ENCODE measurements around the gene ENOX1. TPM values are rescaled to one million over a fixed set of nuclear protein-coding genes. Genes with fewer than 3 reads are reported as not detected.

The ENOX1 gene
- total and polyA plus RNA-seq, 4 donors = 0.33 to 7.7 (median 1.1) TPM

DNA sequence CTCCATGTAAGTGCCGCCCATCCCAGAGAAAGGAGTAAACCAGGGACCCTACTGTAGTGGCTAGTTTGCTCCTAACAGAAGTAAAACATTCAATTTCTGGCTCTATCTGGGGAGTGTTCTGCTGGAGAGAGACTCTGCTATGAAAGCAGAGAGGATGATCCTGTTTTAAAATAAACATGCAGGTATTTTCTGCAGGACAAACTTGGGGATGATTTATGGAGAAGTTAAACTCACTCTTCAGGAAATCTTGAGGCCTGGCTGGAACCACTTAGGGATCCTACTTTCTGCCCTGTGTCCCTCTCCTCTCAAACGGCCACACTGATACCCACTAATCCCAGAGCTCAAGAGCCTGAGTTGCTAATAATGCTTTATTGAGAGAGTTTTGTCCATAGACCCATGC lies 482.3 kb downstream of the ENOX1 start:
- Histone ChIP-seq H3K9ac (ENCODE audit: insufficient read depth in 1 of 2, low read length in 2 of 2) (no peak overlapping the region), H3K4me3 (no peak overlapping the region), H3K27me3 (ENCODE audit: control insufficient read depth in 3 of 3, insufficient read depth in 3 of 3, low read length in 2 of 3) (no peaks in the 10 kb centered on the region), H3K9me3 (ENCODE audit: control insufficient read depth in 4 of 4, insufficient read depth in 3 of 4, low read length in 3 of 4) (no peaks in the 10 kb centered on the region), H3K4me1 (ENCODE audit: control insufficient read depth in 5 of 5, insufficient read depth in 5 of 5, low read length in 5 of 5) (peaks cover 0 to 24% (median 5%) of the 10 kb centered on the region in 5 donors), H3K27ac (ENCODE audit: low read depth in 1 of 2, low read length in 1 of 2) (no peak overlapping the region), H3K36me3 (ENCODE audit: control insufficient read depth in 4 of 4, insufficient read depth in 4 of 4, low read length in 4 of 4) (no peaks in the 10 kb centered on the region)
- ATAC-seq (ENCODE audit: insufficient read depth, low FRiP score) (no peak), DNase-seq (no peak)
- TF ChIP-seq, protein P1, sequence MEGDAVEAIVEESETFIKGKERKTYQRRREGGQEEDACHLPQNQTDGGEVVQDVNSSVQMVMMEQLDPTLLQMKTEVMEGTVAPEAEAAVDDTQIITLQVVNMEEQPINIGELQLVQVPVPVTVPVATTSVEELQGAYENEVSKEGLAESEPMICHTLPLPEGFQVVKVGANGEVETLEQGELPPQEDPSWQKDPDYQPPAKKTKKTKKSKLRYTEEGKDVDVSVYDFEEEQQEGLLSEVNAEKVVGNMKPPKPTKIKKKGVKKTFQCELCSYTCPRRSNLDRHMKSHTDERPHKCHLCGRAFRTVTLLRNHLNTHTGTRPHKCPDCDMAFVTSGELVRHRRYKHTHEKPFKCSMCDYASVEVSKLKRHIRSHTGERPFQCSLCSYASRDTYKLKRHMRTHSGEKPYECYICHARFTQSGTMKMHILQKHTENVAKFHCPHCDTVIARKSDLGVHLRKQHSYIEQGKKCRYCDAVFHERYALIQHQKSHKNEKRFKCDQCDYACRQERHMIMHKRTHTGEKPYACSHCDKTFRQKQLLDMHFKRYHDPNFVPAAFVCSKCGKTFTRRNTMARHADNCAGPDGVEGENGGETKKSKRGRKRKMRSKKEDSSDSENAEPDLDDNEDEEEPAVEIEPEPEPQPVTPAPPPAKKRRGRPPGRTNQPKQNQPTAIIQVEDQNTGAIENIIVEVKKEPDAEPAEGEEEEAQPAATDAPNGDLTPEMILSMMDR (IDR thresholded peaks at IDR 0.05; ENCODE audit: control extremely low read depth, extremely low read depth) = no peak
- 84 to 97% methylated on average over 2 of the region's 2 CpGs for WGBS, 2 donors

GRCh38 chr13:43303033-43303729 lies 483.6 kb downstream of the ENOX1 start:
- no peaks in the 10 kb centered on the region for H3K36me3 ChIP-seq (ENCODE audit: control insufficient read depth in 4 of 4, insufficient read depth in 4 of 4, low read length in 4 of 4)
- TF ChIP-seq, protein P1 (IDR thresholded peaks at IDR 0.05; ENCODE audit: control extremely low read depth, extremely low read depth) = no peak
- H3K9me3 ChIP-seq (ENCODE audit: control insufficient read depth in 4 of 4, insufficient read depth in 3 of 4, low read length in 3 of 4) = no peaks in the 10 kb centered on the region
- ATAC-seq (ENCODE audit: insufficient read depth, low FRiP score) = no peak
- H3K9ac ChIP-seq (ENCODE audit: insufficient read depth in 1 of 2, low read length in 2 of 2) = no peak overlapping the region
- peak; percentile 81 to 89 (median 86) for DNase-seq
- 18 to 22% methylated on average over 5 of the region's 5 CpGs for WGBS, 2 donors
- H3K27me3 ChIP-seq (ENCODE audit: control insufficient read depth in 3 of 3, insufficient read depth in 3 of 3, low read length in 2 of 3) = no peaks in the 10 kb centered on the region
- H3K4me1 ChIP-seq (ENCODE audit: control insufficient read depth in 5 of 5, insufficient read depth in 5 of 5, low read length in 5 of 5) = peaks cover 0 to 23% (median 5%) of the 10 kb centered on the region in 5 donors
- H3K27ac ChIP-seq (ENCODE audit: low read depth in 1 of 2, low read length in 1 of 2) = no peak overlapping the region
- no peak overlapping the region for H3K4me3 ChIP-seq

- no peaks in the 10 kb centered on the region for H3K27me3 ChIP-seq (ENCODE audit: control insufficient read depth in 3 of 3, insufficient read depth in 3 of 3, low read length in 2 of 3)
- no peak overlapping the region for H3K27ac ChIP-seq (ENCODE audit: low read depth in 1 of 2, low read length in 1 of 2)
- DNase-seq (peak in 2 of 3 donors; percentile 54 to 55), ATAC-seq (ENCODE audit: insufficient read depth, low FRiP score) (no peak)
- no peak overlapping the region for H3K4me3 ChIP-seq
- H3K4me1 ChIP-seq (ENCODE audit: control insufficient read depth in 5 of 5, insufficient read depth in 5 of 5, low read length in 5 of 5) = peaks cover 0 to 15% (median 4%) of the 10 kb centered on the region in 5 donors
- 83 to 91% methylated on average over 3 of the region's 3 CpGs for WGBS, 2 donors
- no peaks in the 10 kb centered on the region for H3K9me3 ChIP-seq (ENCODE audit: control insufficient read depth in 4 of 4, insufficient read depth in 3 of 4, low read length in 3 of 4)
- TF ChIP-seq, protein P1 (IDR thresholded peaks at IDR 0.05; ENCODE audit: control extremely low read depth, extremely low read depth) = no peak
- no peak overlapping the region for H3K9ac ChIP-seq (ENCODE audit: insufficient read depth in 1 of 2, low read length in 2 of 2)
- no peaks in the 10 kb centered on the region for H3K36me3 ChIP-seq (ENCODE audit: control insufficient read depth in 4 of 4, insufficient read depth in 4 of 4, low read length in 4 of 4)
Observed at GRCh38 chr13:43301346-43301969, 485.3 kb downstream of the ENOX1 start.
